ENCODE data around the gene RIGI. TPM values are rescaled to one million over a fixed set of nuclear protein-coding genes. Genes with fewer than 3 reads are reported as not detected.

Gene RIGI
- total and polyA plus RNA-seq, 9 of the 15 experiments (the other 6 are each of a cell fraction or from before 2014, with no cell fraction given) = 0.27 to 1.1 (median 0.54) TPM

- TF ChIP-seq CTCFL (IDR thresholded peaks at IDR 0.05; ENCODE audit: borderline replicate concordance, insufficient read depth, low read depth, low read length, poor library complexity, severe bottlenecking) = no peak
- 0 out of 4 replicates have a peak, but pooled peaks of 1 of the 2 experiments have one; percentile 47 for TF ChIP-seq TEAD1 (CRISPR knock-in tag; IDR thresholded peaks at IDR 0.05)
- peak; percentile 81 for TF ChIP-seq CBFA2T2 (conservative IDR thresholded peaks at IDR 0.05)
- TF ChIP-seq POLR2G (IDR thresholded peaks at IDR 0.05; ENCODE audit: low read depth, low read length) = peak; percentile 90
- peak; percentile 34 to 76; a peak in 2 of 4 replicates for TF ChIP-seq SIN3A (IDR thresholded peaks at IDR 0.05; ENCODE audit: borderline replicate concordance in 2 of 2, control insufficient read depth in 1 of 2, low read depth in 2 of 2, low read length in 2 of 2)
- peak; percentile 14; the same call in 1 of the 2 replicates for TF ChIP-seq CREB1 (IDR thresholded peaks at IDR 0.05)
- TF ChIP-seq CREB1 (CRISPR knock-in tag; IDR thresholded peaks at IDR 0.05) = no peak
- no peak for TF ChIP-seq ZC3H4 (CRISPR knock-in tag; IDR thresholded peaks at IDR 0.05; ENCODE audit: borderline replicate concordance)
- TF ChIP-seq PML (IDR thresholded peaks at IDR 0.05; ENCODE audit: low read length) = no peak
- no peak for TF ChIP-seq CHAMP1 (IDR thresholded peaks at IDR 0.05)
- TF ChIP-seq CHD2 (IDR thresholded peaks at IDR 0.05; ENCODE audit: low read depth, low read length) = peak; percentile 21; the same call in 1 of the 2 replicates
- peak; percentile 59 for TF ChIP-seq REST (IDR thresholded peaks at IDR 0.05; ENCODE audit: borderline replicate concordance)
- TF ChIP-seq REST (CRISPR knock-in tag; IDR thresholded peaks at IDR 0.05; ENCODE audit: low read depth) = no peak
These were observed 26.3 kb upstream of the RIGI start, which contains the start of the genes SMIM27 and TOPORS (continued) for GRCh38 chr9:32552172-32552872.
